Hematopoietic multipotent progenitor cell treated with erythropoietin and hydrocortisone succinate and interleukin-3 and kit ligand, for 8 days (in vitro differentiated cells): ENCODE results near the gene DBN1.
A peak's percentile ranks its signal among the peaks of the same experiment; 100 is the strongest.
"Not testable (repeated sequence)": the region's sequence is repeated elsewhere in the genome, so short reads cannot be mapped to it uniquely, and the experiment has no call there.

Experiments
- DNase-seq: peaks from one replicate; pipeline ENCODE4 v3.0.0-alpha.2; 2015

Gene DBN1

DNA sequence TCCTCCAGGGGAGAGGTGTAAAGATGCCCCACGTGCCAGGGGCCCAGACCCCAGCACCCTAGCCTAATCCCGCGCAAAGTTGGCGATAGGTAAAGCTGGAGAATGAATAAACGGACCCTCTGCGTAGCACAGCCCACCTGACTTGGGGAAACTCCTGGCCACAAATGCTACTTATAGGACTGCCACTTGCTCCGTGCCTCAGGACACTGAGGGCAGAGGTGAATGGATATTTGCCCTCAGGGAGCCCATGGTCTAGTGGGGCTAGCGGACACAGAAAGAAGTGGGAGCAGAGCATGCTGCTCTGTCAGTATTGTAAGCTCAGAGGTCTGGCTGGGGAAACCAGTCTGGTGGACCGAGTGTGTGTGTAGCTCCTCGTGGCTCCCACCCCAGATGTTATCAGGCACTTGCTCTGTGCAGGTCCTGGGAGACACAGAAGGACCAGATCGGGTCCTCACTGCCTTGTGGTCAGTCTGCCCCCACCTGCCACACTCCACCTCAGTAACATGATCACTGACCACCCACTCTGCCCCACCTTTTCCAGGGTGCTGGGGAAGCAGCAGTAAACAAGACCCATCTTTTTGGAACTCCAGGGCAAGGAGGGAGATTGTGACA, 46.1 kb downstream of the DBN1 start:
- peak; percentile 76 for DNase-seq

DNA sequence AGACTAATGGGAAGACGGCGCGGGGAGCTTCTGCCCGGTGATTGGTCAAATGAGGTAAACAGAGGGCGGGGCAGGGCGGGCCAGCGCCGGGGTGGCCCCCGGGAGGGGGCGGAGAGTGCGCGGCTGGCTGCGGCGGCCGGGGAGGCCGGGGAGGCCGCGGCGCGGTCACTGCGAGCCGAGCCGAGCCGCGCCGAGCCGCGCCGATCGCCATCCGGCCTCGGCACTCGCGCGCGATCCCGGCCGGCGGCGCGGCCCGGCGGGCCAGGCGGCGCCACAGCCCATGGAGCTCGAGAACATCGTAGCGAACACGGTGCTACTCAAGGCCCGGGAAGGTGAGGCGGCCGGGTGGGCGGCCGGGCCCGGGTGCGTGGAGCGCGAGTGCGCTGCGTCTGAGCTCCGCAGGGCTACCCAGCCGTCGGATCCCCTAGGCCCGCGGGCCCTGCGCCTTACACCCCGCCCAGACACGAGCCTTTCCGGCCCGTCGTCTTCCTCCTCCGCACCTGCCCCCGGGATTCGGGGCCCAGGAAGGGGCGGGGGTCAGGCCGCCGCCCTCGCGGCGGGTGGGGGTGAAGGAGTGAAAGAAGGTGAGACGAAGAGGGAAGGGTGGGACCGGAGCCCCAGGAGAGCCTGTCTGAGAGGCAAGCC, 46.7 kb downstream of the DBN1 start, which contains the start of gene GRK6:
Gene GRK6, plus strand, starts transcription at position 111 of the 645 bp plus-strand sequence. Its CDS starts 170 bp downstream, at position 281.
- peak; percentile 49 for DNase-seq

DNA sequence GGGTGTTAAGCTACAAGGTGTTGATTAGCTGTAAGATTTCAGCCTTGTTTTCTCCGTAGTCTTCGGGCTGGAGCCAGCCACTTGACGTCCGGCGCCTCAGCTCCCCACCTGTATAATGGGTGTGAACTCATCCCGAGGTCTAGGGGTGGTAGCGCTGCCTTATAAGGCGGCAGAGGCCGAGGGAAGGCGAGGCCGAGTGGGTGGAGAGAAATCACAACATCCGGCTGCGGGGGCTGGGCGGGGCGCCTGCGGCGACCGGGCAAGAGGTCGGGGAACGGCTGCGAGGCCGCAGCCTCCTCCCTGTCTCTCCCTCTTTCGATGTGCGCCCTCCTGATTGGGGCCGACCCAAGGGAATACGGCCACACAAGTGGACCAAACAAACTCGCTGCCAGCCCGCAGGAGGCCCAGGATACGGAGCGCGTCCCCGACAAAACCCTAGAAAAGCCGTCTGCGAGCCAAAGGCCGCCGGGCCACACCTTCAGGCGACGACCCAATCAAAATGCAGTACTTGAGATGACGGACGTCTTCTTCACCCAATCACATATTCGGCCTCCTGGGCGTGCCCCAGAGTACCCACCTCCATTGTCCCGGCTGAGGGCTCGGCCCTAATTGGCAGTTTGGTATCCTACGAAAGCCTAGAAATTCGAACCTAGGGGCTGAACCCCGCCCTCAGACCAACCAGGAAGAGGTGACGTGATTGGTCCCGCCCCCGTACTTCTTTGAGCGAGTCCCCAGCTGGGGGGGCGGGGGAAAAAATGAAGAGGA, 47.5 kb downstream of the DBN1 start:
- DNase-seq = peak; percentile 100

DNA sequence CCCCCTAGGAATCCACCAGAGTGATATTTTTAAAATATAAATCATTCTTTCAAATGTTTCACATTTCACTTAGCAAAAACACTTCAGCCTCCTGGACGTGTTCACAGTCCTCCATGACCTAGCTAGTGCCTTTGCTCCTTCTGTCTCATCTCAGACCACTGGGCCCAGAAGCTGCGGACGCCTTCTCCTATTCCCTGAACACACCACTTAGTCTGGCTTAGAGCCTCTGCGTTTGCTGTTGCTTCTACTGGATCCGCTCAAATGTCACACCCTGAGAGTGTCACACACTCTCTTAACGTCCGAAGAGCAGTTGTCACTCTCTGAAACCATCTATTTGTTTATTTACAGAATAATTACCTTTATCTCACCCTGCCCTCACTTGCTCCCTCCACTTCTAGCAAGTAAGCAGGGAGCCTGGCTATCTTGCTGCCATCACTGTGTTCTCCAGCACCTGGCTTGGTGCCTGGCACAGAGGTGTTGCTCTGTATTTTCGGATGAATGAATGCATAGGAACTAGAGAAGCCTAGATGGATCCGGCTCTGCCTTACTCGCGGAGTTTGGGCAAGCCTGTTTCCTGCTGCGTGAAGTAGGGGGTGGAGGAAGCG, 48.1 kb downstream of the DBN1 start:
- no peak for DNase-seq

DNA sequence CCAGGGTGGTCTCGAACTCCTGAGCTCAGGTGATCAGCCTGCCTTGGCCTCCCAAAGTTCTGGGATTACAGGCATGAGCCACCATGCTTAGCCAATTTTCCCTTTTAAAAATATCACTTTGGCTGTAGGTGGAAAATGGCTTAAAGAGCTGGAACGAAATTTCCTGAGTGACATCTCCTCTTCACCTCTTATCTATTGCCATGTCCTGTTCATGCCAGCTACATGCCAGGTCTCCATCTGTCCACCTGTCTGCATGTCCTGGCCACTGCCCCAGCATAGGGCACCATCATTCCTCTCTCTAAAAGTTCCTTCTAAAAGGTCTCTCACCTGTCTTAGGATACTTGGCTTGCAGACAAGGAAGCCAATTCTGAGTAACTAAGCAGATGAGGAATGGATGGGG, 49.8 kb downstream of the DBN1 start:
- no peak for DNase-seq

DNA sequence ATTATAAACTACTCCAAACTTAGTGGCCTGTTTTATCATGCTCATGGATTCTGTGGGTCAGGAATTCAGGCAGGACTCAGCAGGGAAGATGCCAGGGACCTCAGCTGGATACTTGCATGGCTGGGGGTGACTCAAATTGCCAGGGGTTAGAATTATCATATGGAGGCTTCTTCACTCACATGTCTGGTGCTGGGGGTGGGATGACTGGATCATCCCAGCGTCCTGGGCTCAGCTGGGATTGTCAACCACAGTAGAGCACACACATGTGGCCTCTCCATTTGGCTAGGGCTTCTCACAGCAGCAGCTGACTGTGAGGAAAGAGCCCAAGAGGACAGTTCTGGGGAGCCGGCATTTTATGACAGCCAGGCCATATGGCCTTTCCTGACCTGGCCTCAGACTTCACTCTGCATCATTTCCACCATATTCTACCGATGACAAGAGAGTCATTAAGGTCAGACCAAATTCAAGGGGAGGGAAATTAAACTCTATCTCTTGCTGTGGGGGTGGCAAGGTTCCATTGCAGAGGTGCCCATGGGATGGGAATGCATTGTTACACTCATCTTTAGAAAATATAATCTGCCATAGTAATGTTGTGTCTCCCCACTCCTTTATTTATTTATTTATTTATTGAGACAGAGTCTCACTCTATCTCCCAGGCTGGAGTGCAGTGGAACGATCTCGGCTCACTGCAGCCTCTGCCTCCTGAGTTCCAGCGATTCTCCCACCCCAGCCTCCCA, 52.2 kb downstream of the DBN1 start:
- no peak for DNase-seq

DNA sequence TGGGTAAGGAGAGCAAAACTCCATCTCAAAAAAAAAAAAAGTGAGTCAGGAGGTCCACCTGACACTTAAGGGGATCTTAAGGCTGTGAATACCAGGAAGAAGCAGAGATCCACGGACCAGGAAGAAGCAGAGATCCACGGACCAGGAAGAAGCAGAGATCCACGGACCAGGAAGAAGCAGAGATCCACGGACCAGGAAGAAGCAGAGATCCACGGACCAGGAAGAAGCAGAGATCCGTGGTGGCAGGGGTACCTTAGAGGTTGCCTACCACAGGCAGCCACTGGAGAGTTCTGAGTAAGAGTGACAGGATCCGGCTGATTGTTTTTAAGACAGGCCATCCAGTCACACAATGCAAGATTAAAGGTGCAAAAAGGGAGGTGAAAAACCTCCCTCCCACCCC, 53.0 kb downstream of the DBN1 start:
- DNase-seq = not testable (repeated sequence)

DNA sequence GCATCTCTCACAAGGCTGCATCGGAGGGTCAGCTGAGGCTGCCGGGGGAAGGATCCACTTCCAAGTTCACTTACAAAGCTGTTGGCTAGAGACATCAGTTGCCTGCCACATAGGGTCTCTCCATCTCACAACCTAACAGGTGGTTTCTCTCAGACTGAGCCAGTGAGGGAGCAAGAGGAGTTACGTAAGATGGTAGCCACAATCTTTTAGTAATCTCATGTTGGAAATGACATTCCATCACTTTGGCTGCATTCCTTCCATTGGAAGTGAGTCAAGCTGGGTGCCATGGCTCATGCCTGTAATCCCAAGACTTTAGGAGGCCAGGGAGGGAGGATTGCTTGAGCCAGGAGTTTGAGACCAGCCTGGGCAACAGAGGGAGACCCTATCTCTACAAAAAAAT, 54.4 kb downstream of the DBN1 start:
- no peak for DNase-seq

DNA sequence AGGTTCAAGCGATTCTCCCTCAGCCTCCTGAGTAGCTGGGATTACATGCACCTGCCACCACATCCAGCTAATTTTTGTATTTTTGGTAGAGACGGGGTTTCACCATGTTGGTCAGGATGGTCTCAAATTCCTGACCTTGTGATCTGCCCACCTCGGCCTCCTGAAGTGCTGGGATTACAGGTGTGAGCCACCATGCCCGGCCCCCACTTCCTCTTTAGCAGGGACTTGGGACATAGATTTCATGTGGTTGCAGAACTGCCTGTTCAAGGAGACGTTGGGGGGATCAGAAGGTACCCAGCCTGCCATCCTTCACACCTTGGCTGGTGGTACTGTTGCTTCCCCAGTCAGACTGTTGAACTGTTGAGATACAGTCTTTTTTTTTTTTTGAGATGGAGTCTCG, 56.4 kb downstream of the DBN1 start:
- not testable (repeated sequence) for DNase-seq

DNA sequence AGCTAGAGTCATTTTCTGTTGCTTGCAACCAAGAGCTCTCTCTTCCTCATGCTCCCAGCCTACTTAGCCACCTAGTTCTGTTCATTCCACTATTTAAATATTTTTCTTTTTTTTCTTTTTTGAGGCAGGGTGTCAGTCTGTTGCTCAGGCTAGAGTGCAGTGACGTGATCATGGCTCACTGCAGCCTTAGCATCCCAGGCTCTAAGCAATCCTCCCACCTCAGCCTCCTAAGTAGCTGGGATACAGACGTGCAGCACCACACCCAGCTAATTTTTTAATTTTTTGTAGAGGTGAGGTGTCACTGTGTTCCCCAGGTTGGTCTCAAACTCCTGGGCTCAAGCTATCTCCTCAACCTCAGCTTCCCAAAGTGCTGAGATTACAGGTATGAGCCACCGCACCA, 59.0 kb downstream of the DBN1 start:
- no peak for DNase-seq

DNA sequence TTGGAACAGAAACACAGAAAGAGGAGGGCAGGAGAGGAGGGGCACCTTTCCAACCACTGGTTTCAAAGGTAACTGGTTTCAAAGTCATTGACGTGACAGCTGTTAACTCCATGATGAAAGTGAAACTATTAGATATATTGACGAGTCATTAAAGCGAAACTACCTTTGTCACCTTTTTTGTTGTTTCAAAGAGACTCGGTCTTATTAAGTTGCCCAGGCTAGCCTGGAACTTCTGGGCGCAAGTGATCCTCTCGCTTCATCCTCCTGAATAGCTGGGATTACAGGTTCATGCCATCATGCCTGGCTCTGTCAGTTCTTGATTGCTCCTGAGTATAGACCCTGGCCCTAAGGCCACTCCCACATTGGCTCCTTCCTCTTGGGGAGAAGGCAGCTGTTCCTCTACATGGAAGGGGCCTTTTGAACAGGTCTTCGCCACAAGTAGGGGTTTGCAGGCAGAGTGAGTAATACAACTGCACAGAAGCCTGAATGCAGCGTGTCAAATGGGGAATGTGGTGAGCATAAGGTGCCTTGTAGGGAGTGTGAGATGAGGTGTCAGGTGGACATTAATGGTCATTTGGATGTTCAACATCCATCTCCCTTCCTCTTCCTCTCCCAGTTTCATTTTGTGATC, 60.7 kb downstream of the DBN1 start:
- DNase-seq = no peak

DNA sequence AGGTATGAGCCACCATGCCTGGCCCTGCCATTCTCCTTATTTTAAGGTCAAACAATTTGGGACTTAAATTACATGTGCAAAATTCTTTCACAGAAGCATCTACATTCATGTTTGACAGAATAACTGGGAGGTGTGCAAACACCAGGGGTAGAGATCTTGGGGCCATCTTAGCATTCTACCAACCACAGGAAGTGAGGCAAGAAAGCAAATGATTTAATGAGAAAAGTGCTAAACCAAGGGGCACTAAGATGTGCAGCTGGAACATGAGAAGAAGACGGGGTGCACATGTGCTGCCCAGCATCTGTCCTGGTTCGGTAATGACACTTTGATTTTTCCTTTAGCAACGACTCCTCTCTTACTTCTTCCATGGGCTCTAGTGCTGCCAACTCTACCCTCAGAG, 62.9 kb downstream of the DBN1 start:
- no peak for DNase-seq

DNA sequence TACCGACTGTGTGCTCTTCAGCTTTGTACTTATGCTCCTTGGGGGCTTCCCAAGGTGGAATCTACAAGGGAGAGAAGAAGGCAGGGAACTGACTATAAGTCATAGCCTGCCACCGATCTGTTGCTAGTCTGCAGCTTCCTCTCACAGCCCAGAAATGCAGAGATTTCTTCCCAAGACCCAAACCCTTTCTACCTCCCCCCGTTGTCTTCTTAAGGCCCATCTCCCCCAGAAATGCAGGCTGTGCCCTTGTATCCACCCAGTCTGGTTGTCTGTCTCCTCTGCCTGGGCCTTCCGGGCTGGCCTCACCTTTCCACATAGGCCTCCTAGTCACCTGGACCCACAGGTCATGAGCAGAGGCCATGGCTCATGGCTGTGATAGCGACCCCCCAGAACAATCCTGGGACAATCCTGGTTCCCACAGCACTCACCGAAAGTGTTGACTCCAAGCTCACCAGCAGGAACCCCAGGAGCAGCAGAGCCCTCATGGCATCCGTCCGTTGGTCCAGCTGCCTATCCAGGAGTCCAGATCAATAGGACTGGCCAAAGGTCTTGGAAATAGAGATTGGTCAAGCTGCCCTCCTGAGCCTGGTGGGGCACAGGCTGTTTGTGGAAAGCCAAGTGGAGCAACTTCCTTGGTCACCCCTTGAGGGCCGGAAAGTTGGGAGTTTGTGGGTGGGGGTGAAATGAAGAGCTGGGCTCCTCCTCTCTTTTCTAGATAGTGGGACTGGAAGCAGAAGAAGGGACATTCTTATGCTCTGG, 64.2 kb downstream of the DBN1 start, which contains the start of gene F12:
Gene F12, minus strand, starts transcription at position 522 of the 759 bp plus-strand sequence. Its CDS starts 37 bp downstream, at position 485.
- no peak for DNase-seq
